ENCODE results near the gene SLU7. TPM values are rescaled to one million over a fixed set of nuclear protein-coding genes. Genes with fewer than 3 reads are reported as not detected.

Gene SLU7
- 10 to 100 TPM; 45.9 to 46.4 TPM for total RNA-seq

DNA sequence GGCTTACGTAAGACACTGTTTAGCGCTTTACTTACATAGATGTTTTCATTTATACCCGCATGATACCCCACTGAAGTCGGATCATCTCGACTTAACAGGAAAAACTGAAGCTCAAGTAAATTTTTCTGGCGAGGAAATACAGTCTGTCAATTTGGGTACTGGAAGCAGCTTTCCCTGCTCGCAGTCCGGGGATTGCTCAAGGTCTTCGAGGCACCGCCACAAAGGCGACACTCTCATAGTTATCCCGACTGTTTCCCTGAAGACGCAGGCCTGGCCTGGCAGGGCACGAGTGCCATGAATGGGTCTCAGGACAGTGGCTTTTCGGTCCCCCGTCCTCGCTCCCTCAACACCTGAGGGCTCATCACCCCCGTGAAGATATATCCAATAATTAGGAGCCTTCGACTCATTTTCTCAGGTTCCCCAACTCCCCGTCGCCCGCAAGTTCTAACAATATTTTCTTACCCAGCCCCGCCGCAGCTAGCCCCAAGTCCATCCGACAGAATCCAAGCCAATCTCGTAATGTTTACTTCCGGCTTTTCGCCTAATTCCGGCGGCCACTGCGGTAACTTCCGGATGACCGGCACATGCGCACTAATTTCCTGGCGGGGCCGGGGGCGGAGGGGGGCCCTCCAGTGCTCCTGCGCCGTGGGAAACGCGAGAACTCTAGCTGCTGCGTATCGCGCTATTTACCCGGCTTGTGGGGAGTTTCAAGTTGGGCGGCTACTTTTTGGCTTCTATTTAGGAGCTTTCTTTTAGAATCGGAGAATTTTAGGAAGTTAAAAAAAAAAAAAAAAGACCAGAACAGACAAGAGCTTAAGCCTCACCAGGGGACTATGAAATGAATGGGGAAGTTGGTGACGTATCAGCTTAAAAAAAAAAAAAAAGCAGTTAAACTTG is at the start of gene SLU7:
SLU7 (minus strand) TSS at position 521 of the 897 bp plus-strand sequence. CDS start 3,787 bp downstream, outside the sequence.
- intact Hi-C loops (cut with micrococcal nuclease), result loop anchor here (1.0 to 10.0 kb wide), 5 partner anchors 20 to 644 kb away; partner anchors contain the start of gene PWWP2A
- DNase-seq, result peak; percentile 97
- peak within 1 kb of the TSS; percentile 93 for H3K27ac Mint-ChIP-seq
- H3K27me3 Mint-ChIP-seq, result no peaks in the 10 kb centered on the region
- POLR2A ChIA-PET, result interaction anchor here (0.6 to 2.2 kb wide), 9 partner anchors 19 to 1296 kb away, joined by 3 to 10 read pairs (median 4); partner anchors contain the start of genes FAM200C and PWWP2A
- H3K4me1 Mint-ChIP-seq (ENCODE audit: low read depth), result peaks cover 52% of the 10 kb centered on the region
- peak within 1 kb of the TSS; percentile 98 for H3K4me3 Mint-ChIP-seq
- H3K36me3 Mint-ChIP-seq, result peaks cover 20% of the 10 kb centered on the region
- CTCF ChIA-PET, result interaction anchor here (0.9 to 2.9 kb wide), 3 partner anchors 20 to 397 kb away, joined by 3 to 31 read pairs (median 4); no protein-coding TSS in a partner anchor
- no peaks in the 10 kb centered on the region for H3K9me3 Mint-ChIP-seq

DNA sequence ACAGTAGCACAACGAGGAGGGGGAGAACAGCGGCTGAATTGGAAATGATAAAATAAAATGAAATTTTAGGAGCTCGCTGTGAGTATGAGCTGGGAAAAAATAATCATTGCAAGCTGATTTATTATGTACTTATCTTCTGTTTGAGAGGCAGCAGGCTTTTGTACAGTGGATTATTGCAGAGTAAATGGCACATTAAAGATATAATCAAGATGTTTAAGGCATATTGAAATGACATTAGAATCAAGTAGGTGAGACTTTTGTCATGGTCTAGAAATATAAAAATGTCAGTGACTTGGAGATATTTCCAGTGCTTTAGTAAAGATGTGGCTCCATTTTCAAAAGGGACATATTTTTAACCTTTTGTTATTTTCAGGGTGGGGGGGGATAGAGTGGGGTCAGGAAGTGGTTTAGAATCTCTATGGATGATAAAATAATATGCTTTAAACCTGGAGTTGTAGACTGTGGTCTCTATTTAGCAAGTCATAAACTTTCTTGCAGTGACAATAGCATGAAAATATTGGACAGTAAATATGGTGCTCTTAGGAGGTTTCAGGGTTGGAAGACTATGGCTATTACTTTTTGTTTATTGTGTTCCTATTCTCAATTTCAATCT is 49.6 kb upstream of the SLU7 start:
- no peaks in the 10 kb centered on the region for H3K27me3 Mint-ChIP-seq
- H3K9me3 Mint-ChIP-seq, result no peaks in the 10 kb centered on the region
- intact Hi-C loops (cut with micrococcal nuclease), result loop anchor here (1.0 to 2.0 kb wide), 5 partner anchors 9 to 1262 kb away; partner anchors contain the start of gene PTTG1
- CTCF ChIA-PET, result interaction anchor here (1.0 to 6.3 kb wide), 7 partner anchors 9 to 46 kb away, joined by 4 to 115 read pairs (median 6); partner anchors contain the start of gene PTTG1
- H3K36me3 Mint-ChIP-seq, result peaks cover 39% of the 10 kb centered on the region
- POLR2A ChIA-PET, result interaction anchor here (1.0 to 3.5 kb wide), 11 partner anchors 10 to 71 kb away, joined by 3 to 37 read pairs (median 10); partner anchors contain the start of genes PTTG1 and SLU7
- H3K27ac Mint-ChIP-seq, result peak overlapping the region; percentile 98
- DNase-seq, result no peak
- H3K4me3 Mint-ChIP-seq, result peak overlapping the region; percentile 98
- H3K4me1 Mint-ChIP-seq (ENCODE audit: low read depth), result peaks cover 70% of the 10 kb centered on the region

GRCh38 chr5:160467555-160468362 is 48.9 kb upstream of the SLU7 start:
- DNase-seq, result peak; percentile 91
- H3K4me1 Mint-ChIP-seq (ENCODE audit: low read depth), result peaks cover 65% of the 10 kb centered on the region
- ChIA-PET POLR2A (interaction anchor here (1.0 to 3.5 kb wide), 11 partner anchors 11 to 72 kb away, joined by 3 to 37 read pairs (median 10); partner anchors contain the start of genes PTTG1 and SLU7), CTCF (interaction anchor here (1.0 to 6.3 kb wide), 10 partner anchors 9 to 45 kb away, joined by 3 to 115 read pairs (median 5); partner anchors contain the start of gene PTTG1)
- H3K27me3 Mint-ChIP-seq, result no peaks in the 10 kb centered on the region
- H3K27ac Mint-ChIP-seq, result peak overlapping the region; percentile 98
- intact Hi-C loops (cut with micrococcal nuclease), result loop anchor here (1.0 to 2.0 kb wide), 7 partner anchors 10 to 1261 kb away; partner anchors contain the start of gene PTTG1
- no peaks in the 10 kb centered on the region for H3K9me3 Mint-ChIP-seq
- H3K4me3 Mint-ChIP-seq, result peak overlapping the region; percentile 98
- H3K36me3 Mint-ChIP-seq, result peaks cover 34% of the 10 kb centered on the region

DNA sequence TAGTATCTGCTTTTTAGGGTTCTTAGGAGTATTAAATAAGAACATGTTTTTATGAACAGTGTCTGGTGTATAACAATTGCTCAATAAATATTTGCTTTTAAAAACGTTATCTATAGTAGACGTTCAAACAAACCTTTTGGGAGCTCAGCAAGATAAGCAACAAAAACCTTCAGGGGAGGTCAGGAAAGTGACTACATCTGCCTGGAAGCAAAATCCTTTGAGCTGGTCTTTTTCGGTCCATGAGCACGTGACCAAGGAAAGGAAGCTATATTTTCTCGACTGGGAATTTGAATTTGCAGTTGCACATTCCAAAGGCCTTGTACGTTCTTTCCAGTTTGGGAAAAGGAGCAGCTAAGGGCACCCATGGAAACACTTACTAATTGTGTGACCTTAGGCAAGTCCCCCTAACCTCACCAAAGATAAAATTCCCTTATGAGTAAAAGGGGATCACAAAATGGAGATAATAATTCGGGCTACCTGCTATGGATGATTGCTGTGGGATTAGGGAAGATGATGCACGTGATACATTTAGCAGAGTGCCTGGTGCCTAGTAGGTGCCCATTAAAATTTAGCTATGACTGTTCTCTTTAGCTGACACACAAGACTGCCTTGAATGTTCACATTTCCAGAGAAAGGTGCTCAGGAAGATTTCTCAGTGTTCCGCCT is 48.1 kb upstream of the SLU7 start:
- Mint-ChIP-seq H3K27me3 (no peaks in the 10 kb centered on the region), H3K27ac (peak overlapping the region; percentile 98), H3K4me3 (peak overlapping the region; percentile 98), H3K4me1 (ENCODE audit: low read depth) (peaks cover 62% of the 10 kb centered on the region), H3K36me3 (peaks cover 28% of the 10 kb centered on the region), H3K9me3 (no peaks in the 10 kb centered on the region)
- ChIA-PET CTCF (interaction anchor here (1.2 to 6.3 kb wide), 10 partner anchors 11 to 45 kb away, joined by 3 to 115 read pairs (median 4); partner anchors contain the start of gene PTTG1), POLR2A (interaction anchor here (1.6 to 3.5 kb wide), 7 partner anchors 12 to 72 kb away, joined by 6 to 37 read pairs (median 17); partner anchors contain the start of genes PTTG1 and SLU7)
- intact Hi-C loops (cut with micrococcal nuclease), result loop anchor here (1.0 kb wide), 2 partner anchors 29 to 72 kb away; no protein-coding TSS in a partner anchor
- DNase-seq, result no peak

GRCh38 chr5:160466116-160466515 is 47.2 kb upstream of the SLU7 start:
- POLR2A ChIA-PET, result interaction anchor here (2.9 kb wide), 1 partner anchor 41 kb away, joined by 24 read pairs; no protein-coding TSS in a partner anchor
- H3K36me3 Mint-ChIP-seq, result peaks cover 22% of the 10 kb centered on the region
- H3K9me3 Mint-ChIP-seq, result no peaks in the 10 kb centered on the region
- CTCF ChIA-PET, result interaction anchor here (1.2 to 6.3 kb wide), 3 partner anchors 23 to 42 kb away, joined by 3 to 115 read pairs (median 34); no protein-coding TSS in a partner anchor
- no peak overlapping the region for H3K4me3 Mint-ChIP-seq
- DNase-seq, result no peak
- H3K27me3 Mint-ChIP-seq, result no peaks in the 10 kb centered on the region
- intact Hi-C loops (cut with micrococcal nuclease), result no loop called here
- H3K4me1 Mint-ChIP-seq (ENCODE audit: low read depth), result peaks cover 57% of the 10 kb centered on the region
- no peak overlapping the region for H3K27ac Mint-ChIP-seq

DNA sequence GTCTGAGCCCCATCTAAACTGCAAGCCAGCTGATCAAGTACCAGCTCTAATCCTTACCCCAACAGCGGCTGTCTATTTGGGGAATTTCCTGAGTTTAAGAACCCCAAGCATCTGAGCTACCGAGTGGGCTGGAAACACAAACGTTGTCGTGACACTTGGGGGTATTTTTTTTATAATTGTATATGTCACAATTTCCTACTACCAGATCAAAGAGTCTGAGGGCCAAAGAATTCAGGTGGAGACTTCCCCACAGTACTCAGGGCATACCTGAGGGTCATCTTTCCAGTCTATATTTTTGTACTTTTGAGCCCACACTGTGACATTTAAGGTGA is 45.6 kb upstream of the SLU7 start:
- intact Hi-C loops (cut with micrococcal nuclease), result no loop called here
- CTCF ChIA-PET, result interaction anchor here (0.9 to 6.3 kb wide), 4 partner anchors 11 to 43 kb away, joined by 3 to 115 read pairs (median 4); no protein-coding TSS in a partner anchor

GRCh38 chr5:160463740-160464465 is 45.0 kb upstream of the SLU7 start:
- H3K36me3 Mint-ChIP-seq, result peaks cover 3% of the 10 kb centered on the region
- peaks cover 2% of the 10 kb centered on the region for H3K9me3 Mint-ChIP-seq
- ChIA-PET CTCF (interaction anchor here (0.9 to 6.3 kb wide), 5 partner anchors 11 to 44 kb away, joined by 3 to 115 read pairs (median 4); no protein-coding TSS in a partner anchor), POLR2A (no interaction called here)
- peaks cover 52% of the 10 kb centered on the region for H3K4me1 Mint-ChIP-seq (ENCODE audit: low read depth)
- no peaks in the 10 kb centered on the region for H3K27me3 Mint-ChIP-seq
- no peak overlapping the region for H3K4me3 Mint-ChIP-seq
- intact Hi-C loops (cut with micrococcal nuclease), result no loop called here
- no peak for DNase-seq
- H3K27ac Mint-ChIP-seq, result peak overlapping the region; percentile 34

More for the DNA sequence above, 45.6 kb upstream of the SLU7 start:
- H3K9me3 Mint-ChIP-seq, result peaks cover 2% of the 10 kb centered on the region
- POLR2A ChIA-PET, result no interaction called here
- H3K27ac Mint-ChIP-seq, result peak overlapping the region; percentile 34
- DNase-seq, result no peak
- H3K36me3 Mint-ChIP-seq, result peaks cover 7% of the 10 kb centered on the region
- H3K27me3 Mint-ChIP-seq, result no peaks in the 10 kb centered on the region
- peaks cover 48% of the 10 kb centered on the region for H3K4me1 Mint-ChIP-seq (ENCODE audit: low read depth)
- H3K4me3 Mint-ChIP-seq, result peak overlapping the region; percentile 32

GRCh38 chr5:160463227-160463626 is 44.3 kb upstream of the SLU7 start:
- CTCF ChIA-PET, result interaction anchor here (1.2 to 6.3 kb wide), 3 partner anchors 11 to 24 kb away, joined by 3 to 115 read pairs (median 4); no protein-coding TSS in a partner anchor
- H3K4me1 Mint-ChIP-seq (ENCODE audit: low read depth), result peaks cover 54% of the 10 kb centered on the region
- no peak overlapping the region for H3K27ac Mint-ChIP-seq
- peaks cover 2% of the 10 kb centered on the region for H3K9me3 Mint-ChIP-seq
- peaks cover 2% of the 10 kb centered on the region for H3K36me3 Mint-ChIP-seq
- H3K27me3 Mint-ChIP-seq, result no peaks in the 10 kb centered on the region
- intact Hi-C loops (cut with micrococcal nuclease), result no loop called here
- no peak overlapping the region for H3K4me3 Mint-ChIP-seq
- POLR2A ChIA-PET, result no interaction called here
- no peak for DNase-seq

DNA sequence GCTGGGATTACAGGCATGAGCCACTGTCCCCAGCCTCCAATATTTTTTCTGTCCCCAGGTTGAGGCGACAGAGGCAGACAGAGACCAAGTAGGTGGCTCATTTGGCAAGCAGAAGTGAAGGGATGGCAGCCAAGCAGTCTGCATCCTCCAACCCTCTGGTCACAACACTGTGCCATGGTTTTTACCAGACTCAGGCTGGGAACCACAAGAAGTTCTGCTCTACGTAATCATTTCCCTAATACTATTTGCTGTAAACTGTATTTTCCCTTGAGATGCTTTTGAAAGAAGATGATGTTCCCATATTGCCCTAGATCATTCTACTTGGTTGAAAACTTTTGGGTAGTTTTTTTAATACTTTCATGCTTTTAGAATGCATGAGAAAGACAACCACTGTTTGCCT is 43.3 kb upstream of the SLU7 start:
- Mint-ChIP-seq H3K27me3 (no peaks in the 10 kb centered on the region), H3K4me1 (ENCODE audit: low read depth) (peaks cover 49% of the 10 kb centered on the region), H3K36me3 (no peaks in the 10 kb centered on the region), H3K27ac (no peak overlapping the region), H3K9me3 (peaks cover 2% of the 10 kb centered on the region), H3K4me3 (no peak overlapping the region)
- no peak for DNase-seq
- intact Hi-C loops (cut with micrococcal nuclease), result no loop called here
- POLR2A ChIA-PET, result no interaction called here
- CTCF ChIA-PET, result interaction anchor here (3.8 kb wide), 1 partner anchor 24 kb away, joined by 48 read pairs; no protein-coding TSS in a partner anchor

- ChIA-PET POLR2A (no interaction called here), CTCF (interaction anchor here (1.2 to 3.8 kb wide), 2 partner anchors 23 to 47 kb away, joined by 3 to 48 read pairs; no protein-coding TSS in a partner anchor)
- H3K27me3 Mint-ChIP-seq, result peaks cover 2% of the 10 kb centered on the region
- H3K9me3 Mint-ChIP-seq, result peaks cover 2% of the 10 kb centered on the region
- no peak overlapping the region for H3K4me3 Mint-ChIP-seq
- DNase-seq, result no peak
- H3K27ac Mint-ChIP-seq, result no peak overlapping the region
- peaks cover 43% of the 10 kb centered on the region for H3K4me1 Mint-ChIP-seq (ENCODE audit: low read depth)
- intact Hi-C loops (cut with micrococcal nuclease), result no loop called here
- H3K36me3 Mint-ChIP-seq, result no peaks in the 10 kb centered on the region
Measured at GRCh38 chr5:160461378-160461777, 42.5 kb upstream of the SLU7 start.

All from activated CD4-positive, alpha-beta memory T cell treated with anti-CD3 and anti-CD28 coated beads for 36 hours (primary cell).